Stimulated activated CD8-positive, alpha-beta memory T cell treated with anti-CD3 and anti-CD28 coated beads, Interleukin-2, amount 100 ng/mL, for 1 hour (primary cell): Measurements from ENCODE around the gene TOR1A.

ENCODE experiments used
- DNase-seq, 2 donors: peaks; one replicate each; pipeline ENCODE4 v3.0.0-alpha.2; 2020; ENCODE audit warnings: low read depth in 2 of 2

Gene TOR1A

DNA sequence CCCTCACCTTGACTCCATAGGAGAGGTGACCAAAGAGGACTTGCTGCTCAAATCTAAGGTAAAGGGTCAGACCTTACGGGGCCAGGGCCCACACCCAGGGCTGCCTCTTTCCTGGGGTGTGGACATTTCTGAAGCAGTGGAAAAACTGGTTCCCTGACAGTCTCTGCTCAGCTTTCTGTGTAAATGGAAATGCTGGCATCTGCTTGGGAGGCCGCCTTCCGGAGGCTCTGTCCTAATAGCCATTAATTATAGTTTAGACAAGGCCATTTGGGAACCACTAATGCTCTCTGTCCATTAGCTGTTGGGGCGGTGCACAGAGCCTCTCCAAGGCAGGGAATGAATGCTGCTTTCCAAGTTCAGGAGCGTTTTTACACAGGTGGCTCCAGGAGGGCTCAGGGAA, 28.6 kb upstream of the TOR1A start:
- DNase-seq, result no peak

GRCh38 chr9:129851821-129852220, 27.9 kb upstream of the TOR1A start:
- DNase-seq, result no peak

- no peak for DNase-seq
Measured at GRCh38 chr9:129850821-129851550, 27.1 kb upstream of the TOR1A start.

DNA sequence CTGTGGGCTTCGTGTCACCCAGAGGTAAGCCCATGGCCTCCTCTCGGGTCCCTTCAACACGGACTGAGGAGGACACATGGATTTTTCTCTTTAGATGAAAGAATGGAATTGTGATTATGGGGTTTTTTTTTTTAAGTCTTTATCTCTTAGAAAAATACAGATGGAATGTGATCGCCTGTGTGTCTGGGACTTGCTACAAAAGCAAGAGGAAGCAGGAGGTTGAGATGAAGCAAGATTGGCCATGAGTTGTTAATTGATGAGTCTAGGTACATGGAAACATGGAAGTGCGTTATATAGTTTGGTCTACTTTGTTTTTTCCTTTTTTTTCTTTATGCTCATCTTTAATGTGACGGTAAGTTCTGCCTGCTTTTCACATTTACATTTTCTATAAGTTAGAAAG, 26.0 kb upstream of the TOR1A start:
- no peak for DNase-seq

GRCh38 chr9:129848712-129849441, 24.9 kb upstream of the TOR1A start:
- DNase-seq, result no peak

DNA sequence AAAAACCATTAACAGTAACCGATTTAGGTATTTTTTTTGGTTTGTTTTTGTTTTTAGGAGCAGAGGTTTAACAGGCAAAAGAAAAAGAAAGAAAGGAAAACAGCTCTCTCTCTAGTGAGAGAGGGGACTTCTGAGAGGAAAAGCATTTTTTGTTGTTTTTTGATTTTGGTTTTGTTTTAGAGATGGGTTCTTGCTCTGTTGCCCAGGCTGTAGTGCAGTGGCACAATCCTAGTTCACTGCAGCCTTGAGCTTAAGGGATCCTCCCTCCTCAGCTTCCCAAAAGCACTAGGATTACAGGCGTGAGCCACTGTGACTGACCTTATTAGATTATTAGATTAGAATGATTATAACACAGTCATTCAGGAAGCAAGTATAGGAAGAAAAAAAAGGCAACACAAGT, 21.4 kb upstream of the TOR1A start:
- no peak for DNase-seq

- DNase-seq, result no peak
Measured at GRCh38 chr9:129841071-129841470, 17.1 kb upstream of the TOR1A start.

DNA sequence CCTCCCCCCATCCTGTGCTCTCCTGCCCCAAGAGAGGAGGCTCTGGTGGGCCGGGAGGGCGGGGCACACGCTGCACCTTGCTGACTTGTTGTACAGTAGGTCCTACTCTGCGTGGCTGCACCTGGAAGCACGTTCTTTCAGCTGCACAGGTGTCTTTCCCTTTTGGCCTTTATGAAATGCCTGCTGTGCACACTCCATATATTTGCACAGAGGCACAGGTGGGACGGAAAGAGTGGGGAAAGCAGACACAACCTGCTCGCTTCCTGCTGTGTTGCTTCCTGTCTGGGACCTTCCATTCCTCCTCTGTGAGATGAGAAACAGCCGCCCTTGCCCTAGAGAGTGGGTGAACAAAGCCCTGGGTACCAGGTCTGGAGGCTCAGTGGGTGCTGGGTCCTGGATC, 16.1 kb upstream of the TOR1A start:
- DNase-seq, result no peak

DNA sequence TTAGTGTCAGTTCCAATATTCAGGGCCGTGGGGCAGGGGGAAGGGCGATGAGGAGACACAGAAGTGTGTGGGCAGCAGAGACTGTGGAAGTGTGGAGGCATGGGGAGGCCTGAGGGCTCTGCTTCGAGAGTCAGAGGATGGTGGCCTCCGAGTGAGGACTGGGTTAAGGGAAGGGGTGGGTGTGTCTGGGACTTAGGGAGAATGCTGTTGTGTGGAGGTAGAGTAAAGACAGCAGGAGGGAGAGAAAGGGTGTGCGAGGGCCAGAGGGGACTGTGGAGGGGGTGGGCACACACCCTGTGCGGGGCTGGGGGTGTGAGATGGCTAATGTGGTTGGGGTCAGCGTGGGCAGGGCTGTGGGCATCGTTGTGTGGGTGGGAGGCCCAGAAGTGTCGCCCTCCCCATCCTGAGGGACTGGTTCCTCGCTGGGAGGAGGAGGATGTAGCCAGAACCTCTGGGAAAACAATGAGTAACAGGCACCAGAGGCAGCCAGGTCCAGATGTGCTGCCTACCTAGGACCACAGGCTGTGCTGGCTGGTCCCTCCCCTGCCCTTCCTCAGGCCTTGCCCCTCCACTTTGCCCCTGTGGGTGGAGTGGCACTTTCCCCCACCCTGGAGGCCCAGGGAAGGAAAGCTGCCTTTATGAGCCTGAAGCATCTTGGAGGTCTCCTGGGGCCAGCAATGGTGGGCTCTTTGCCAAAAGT, 15.5 kb upstream of the TOR1A start:
- no peak for DNase-seq

GRCh38 chr9:129838707-129839259, 14.8 kb upstream of the TOR1A start:
- no peak for DNase-seq

- peak in 1 of 2 donors; percentile 21 for DNase-seq
Measured at GRCh38 chr9:129836311-129837007, 12.5 kb upstream of the TOR1A start.

DNA sequence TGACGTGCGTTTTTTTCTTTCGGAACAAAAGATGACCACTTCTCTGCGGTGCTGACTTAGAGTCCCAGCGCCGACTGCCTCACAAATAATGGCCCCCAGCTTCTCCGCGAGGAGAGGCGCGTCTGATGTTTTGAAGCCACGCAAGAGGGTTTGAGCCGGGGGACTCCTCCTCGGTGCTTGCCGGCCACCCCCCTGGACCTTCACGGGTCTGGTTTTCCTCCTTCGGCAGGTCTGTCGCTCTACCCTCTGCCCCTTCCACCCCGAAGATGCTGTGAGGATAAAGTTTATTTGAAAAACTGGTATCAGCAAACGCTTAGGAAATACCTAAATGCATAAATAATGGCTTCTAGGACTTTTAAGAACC, 11.9 kb upstream of the TOR1A start:
- DNase-seq, result no peak

DNA sequence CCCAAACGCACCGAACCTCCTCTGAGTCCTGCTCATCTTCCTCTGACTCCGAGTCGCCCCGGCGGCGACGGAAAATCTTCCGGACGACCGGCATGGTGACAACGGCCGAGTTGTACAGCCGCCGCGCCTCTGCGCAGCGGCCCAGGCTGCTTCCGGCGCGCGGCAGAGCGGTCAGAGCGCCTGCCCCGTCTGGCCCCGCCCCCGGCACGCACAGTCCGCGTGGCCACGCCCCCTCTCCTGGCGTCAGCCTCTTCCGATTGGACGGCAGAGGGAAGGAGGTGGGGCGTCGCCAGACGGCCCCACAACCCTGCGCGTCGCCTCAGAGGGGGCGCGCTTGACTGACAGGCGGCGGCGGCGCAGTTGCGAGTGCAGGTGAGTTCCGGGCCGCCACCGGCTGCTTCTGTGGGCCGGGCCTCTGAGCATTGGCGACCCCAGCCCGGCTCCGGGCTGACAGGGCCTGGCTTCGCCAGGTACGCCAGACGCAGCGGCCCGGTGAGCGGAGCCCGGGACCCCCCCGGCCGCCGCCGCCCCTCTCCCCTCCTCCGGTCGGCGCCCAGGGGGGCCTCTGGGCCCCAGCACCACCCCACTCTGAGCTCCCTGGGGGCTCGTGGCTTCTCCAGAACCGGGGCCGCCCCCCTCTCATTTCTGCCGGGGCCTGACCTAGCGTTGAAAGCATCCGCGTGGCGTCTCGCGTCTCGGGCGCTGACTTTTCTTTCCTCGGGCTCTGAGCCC, 11.4 kb upstream of the TOR1A start, which contains the start of the genes C9orf78 and USP20:
Gene C9orf78, minus strand, starts transcription at position 148 of the 732 bp plus-strand sequence. Its CDS starts 54 bp downstream, at position 94.
Gene USP20, plus strand, starts transcription at position 331 of the 732 bp plus-strand sequence. CDS start 17,098 bp downstream, outside the sequence.
- peak; percentile 92 to 96 for DNase-seq

- peak in 1 of 2 donors; percentile 12 for DNase-seq
Measured at GRCh38 chr9:129834489-129835127, 10.7 kb upstream of the TOR1A start.

DNA sequence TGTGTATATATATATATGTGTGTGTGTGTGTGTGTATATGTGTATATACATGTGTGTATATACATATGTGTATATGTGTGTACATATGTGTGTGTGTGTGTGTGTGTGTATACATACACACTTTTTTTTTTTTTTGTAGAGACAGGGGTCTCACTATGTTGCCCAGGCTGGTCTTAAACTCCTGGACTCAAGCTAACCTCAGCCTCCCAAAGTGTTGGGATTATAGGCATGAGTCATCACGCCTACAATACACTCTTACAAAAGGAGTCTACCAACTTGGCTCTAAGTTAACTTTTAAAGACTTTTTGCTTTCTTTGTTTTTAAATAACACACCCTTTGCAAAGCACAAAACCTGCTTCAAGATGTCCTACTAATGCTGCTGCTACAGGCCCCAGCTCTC, 9.0 kb upstream of the TOR1A start:
- no peak for DNase-seq

DNA sequence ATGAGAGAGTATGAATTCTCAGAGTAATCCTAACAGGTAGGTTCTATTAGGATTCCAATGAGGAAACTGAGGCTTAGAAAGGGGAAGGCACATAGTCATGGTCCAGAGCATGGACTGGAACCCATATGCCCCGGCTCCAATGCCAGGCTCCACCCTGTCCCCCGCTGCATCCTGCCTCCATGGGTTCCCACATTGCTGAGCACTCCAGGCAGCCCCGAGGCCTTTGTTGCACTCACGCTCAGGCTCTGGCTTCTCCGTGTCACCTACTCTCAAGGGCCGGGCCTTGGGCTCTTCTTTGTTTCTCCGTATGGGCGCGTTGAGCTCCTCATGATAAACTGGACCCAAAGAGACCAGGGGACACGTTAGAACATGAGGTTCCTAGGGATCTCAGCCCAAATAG, 5.0 kb upstream of the TOR1A start:
- no peak for DNase-seq

DNA sequence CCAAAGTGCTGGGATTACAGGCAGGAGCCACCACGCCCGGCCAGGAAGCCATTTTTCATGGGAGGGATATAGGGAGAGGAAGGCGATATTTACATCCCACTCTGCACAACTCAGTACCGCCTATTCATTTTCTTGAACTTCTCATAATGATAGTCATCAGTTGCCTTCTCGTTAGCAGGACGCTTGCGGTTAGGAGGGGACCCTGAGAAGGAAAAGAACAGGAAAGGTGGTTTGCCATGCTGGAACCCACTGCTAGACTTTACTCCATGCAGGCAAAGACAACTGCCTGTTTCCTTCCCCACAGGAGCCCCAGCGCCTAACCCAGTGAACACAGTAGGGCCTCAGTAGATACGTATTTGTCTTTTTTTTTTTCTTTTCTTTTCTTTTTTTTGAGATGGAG, 4.1 kb upstream of the TOR1A start:
- DNase-seq, result no peak

DNA sequence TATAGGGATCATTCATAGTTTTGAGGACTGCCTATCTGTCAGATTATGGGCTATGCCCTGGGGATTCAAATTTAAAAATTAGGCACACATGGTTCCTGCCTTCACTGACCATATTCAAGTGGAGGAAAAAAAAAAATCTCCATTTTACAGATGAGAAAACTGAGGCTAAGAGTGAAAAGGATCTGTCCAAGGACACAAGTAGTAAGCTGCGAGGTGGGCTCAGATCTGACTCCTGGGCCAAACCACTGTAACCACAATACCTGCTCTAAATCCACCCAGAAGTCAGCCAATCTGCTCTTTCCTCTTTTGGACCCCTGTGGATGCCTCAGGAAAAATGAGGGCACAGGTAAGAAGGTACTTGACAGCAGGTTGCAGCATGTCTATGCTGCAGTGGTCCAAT, 2.8 kb upstream of the TOR1A start:
- no peak for DNase-seq

DNA sequence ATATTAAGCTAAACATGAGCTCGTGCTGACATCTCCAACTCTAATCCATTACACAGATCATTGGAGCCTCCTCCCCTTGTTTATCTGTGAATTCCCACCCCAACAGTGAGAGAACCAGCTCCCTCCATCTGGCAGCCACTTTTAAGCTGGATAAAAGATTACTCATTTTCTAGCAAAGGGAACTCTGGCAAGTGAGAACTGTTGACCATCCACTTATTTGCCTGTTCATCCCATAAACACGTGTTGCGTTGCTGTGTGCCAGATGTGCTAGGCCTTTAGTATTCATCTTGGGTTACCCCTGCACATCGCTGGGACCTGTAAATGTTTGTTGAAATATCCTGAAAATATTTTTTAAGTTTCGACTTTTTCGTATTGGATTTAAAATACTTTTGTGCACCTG, 2.4 kb upstream of the TOR1A start:
- DNase-seq, result no peak

DNA sequence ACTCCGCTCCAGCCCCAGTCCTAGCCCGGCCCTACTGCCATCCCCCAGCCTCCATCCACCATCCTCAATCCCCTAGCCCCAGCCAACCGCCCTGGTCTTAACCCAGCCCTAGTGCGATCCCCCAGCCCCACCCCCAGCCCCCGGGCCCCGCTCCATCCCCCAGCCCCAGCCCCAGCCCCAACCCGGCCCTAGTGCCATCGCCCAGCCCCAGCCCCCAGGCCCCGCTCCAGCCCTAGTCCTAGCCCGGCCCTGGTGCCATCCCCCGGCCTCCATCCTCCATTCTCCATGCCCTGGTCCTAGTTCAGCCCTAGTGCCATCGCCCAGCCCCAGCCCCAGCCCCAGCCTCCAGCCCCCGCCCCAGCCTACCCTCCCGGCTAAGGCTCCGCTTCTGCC, 398 bp downstream of the TOR1A start:
- no peak for DNase-seq
